Liver (tissue), 9 donors: ENCODE results near the gene TIE1. TPM values are rescaled to one million over a fixed set of nuclear protein-coding genes. Genes with fewer than 3 reads are reported as not detected.

ENCODE experiments used
- DNase-seq: peaks from one replicate; pipeline ENCODE4 v3.0.0-alpha.2; 2017; ENCODE audit warnings: low spot score
- H3K27ac ChIP-seq, 2 donors: one replicate each; pipeline ENCODE4 v1.7.0; 2013; ENCODE audit warnings: inconsistent platforms in 2 of 2, low read length in 2 of 2, control low read depth in 1 of 2, low read depth in 1 of 2, mild to moderate bottlenecking in 1 of 2
- H3K27me3 ChIP-seq, 4 donors: one replicate each; pipeline versions ENCODE4 v1.6.1 to v1.7.0; 2013; ENCODE audit warnings: low read length in 3 of 4, inconsistent platforms in 1 of 4, mild to moderate bottlenecking in 1 of 4, moderate library complexity in 1 of 4; ENCODE audit not compliant: control insufficient read depth in 4 of 4, insufficient read depth in 4 of 4
- H3K36me3 ChIP-seq, 4 donors: one replicate each; pipeline versions ENCODE4 v1.6.1 to v1.7.0; 2013; ENCODE audit warnings: low read length in 3 of 4, mild to moderate bottlenecking in 3 of 4, low read depth in 1 of 4, moderate library complexity in 1 of 4; ENCODE audit not compliant: control insufficient read depth in 4 of 4, insufficient read depth in 3 of 4
- H3K4me1 ChIP-seq, 4 donors: one replicate each; pipeline versions ENCODE4 v1.6.1 to v1.7.0; 2013; ENCODE audit warnings: low read length in 3 of 4, mild to moderate bottlenecking in 3 of 4, moderate library complexity in 1 of 4; ENCODE audit not compliant: control insufficient read depth in 4 of 4, insufficient read depth in 4 of 4
- H3K4me3 ChIP-seq, 3 donors: one replicate each; pipeline versions ENCODE4 v1.6.1 to v1.7.0; 2013; ENCODE audit warnings: low read length in 3 of 3, control low read depth in 1 of 3, low read depth in 1 of 3, mild to moderate bottlenecking in 1 of 3
- H3K9ac ChIP-seq, 2 donors: one replicate each; pipeline ENCODE4 v1.7.0; 2013; ENCODE audit warnings: low read length in 2 of 2, mild to moderate bottlenecking in 2 of 2, moderate library complexity in 2 of 2, control low read depth in 1 of 2, low read depth in 1 of 2
- H3K9me3 ChIP-seq, 4 donors: one replicate each; pipeline versions ENCODE4 v1.6.1 to v1.7.0; 2013; ENCODE audit warnings: low read length in 3 of 4; ENCODE audit not compliant: control insufficient read depth in 4 of 4
- CTCF ChIP-seq: fragments of 150-350 bp; IDR thresholded peaks from 2 replicates; pipeline ENCODE4 v1.5.1; 2017; ENCODE audit warnings: improper control_type of control experiment, low read depth, low read length; ENCODE audit not compliant: missing input control
- EGR1 ChIP-seq, 2 donors: IDR thresholded peaks; 2 replicates each; pipeline ENCODE4 v1.6.1; 2016 to 2018; ENCODE audit warnings: antibody characterized with exemption in 2 of 2, low read depth in 2 of 2
- FOXA1 ChIP-seq: IDR thresholded peaks from 2 replicates; pipeline ENCODE4 v1.6.1; 2016; ENCODE audit warnings: antibody characterized with exemption
- FOXA2 ChIP-seq: IDR thresholded peaks from 2 replicates; pipeline ENCODE4 v1.6.1; 2016; ENCODE audit warnings: antibody characterized with exemption
- GABPA ChIP-seq, 2 donors: IDR thresholded peaks in 1 of 2; conservative IDR thresholded peaks in 1 of 2; 2 replicates each; pipeline ENCODE4 v1.6.1; 2016; ENCODE audit warnings: antibody characterized with exemption in 2 of 2, mild to moderate bottlenecking in 1 of 2, moderate library complexity in 1 of 2
- HNF4A ChIP-seq, 2 donors: conservative IDR thresholded peaks; 2 replicates each; pipeline ENCODE4 v1.6.1; 2016; ENCODE audit warnings: antibody characterized with exemption in 2 of 2, mild to moderate bottlenecking in 2 of 2
- JUND ChIP-seq, 2 donors: IDR thresholded peaks; 2 replicates each; pipeline ENCODE4 v1.6.1; 2016; ENCODE audit warnings: antibody characterized with exemption in 2 of 2
- NR2F2 ChIP-seq: IDR thresholded peaks from 2 replicates; pipeline ENCODE4 v1.6.1; 2016; ENCODE audit warnings: antibody characterized with exemption
- RAD21 ChIP-seq, 2 donors: IDR thresholded peaks; 2 replicates each; pipeline ENCODE4 v1.6.1; 2016; ENCODE audit warnings: antibody characterized with exemption in 2 of 2, mild to moderate bottlenecking in 2 of 2
- RXRA ChIP-seq, 2 donors: IDR thresholded peaks; 2 replicates each; pipeline ENCODE4 v1.6.1; 2017 to 2018; ENCODE audit warnings: antibody characterized with exemption in 2 of 2, mild to moderate bottlenecking in 1 of 2
- SP1 ChIP-seq: IDR thresholded peaks from 2 replicates; pipeline ENCODE4 v1.6.1; 2018; ENCODE audit warnings: antibody characterized with exemption, mild to moderate bottlenecking
- TAF1 ChIP-seq: conservative IDR thresholded peaks from 2 replicates; pipeline ENCODE4 v1.6.1; 2016; ENCODE audit warnings: antibody characterized with exemption, mild to moderate bottlenecking
- YY1 ChIP-seq: IDR thresholded peaks from 2 replicates; pipeline ENCODE4 v1.6.1; 2016; ENCODE audit warnings: antibody characterized with exemption, mild to moderate bottlenecking
- ZBTB33 ChIP-seq: IDR thresholded peaks from 2 replicates; pipeline ENCODE4 v1.6.1; 2016; ENCODE audit warnings: antibody characterized with exemption
- WGBS: extraction: QIAGEN DNeasy Blood & Tissue Kit; methylation state at CpG from one replicate; pipeline ENCODE4 v1.1.7; 2013; 5-methylcytosine and 5-hydroxymethylcytosine counted together
- polyA plus RNA-seq, 2 donors: library from polyadenylated mRNA; stranded (reverse) in 1 of 2; unstranded in 1 of 2; fragments of 200-250 nt in 1 of 2; fragments of >200 nt in 1 of 2; fragmentation: Nextera tagmentation in 1 of 2; extraction: Ambion mirVana in 1 of 2; gene quantifications; one replicate each; pipeline versions ENCODE4 v1.2.1 to v1.2.3, GENCODE V29; 2013 to 2015
- total RNA-seq, 2 donors: library from RNA; depleted of rRNA; stranded (reverse); fragments of >200 nt; gene quantifications; one replicate each; pipeline ENCODE4 v1.2.3, GENCODE V29; 2014
- TF ChIP-seq, protein P1 (sequence below): IDR thresholded peaks from 2 replicates; pipeline ENCODE4 v1.6.1; 2016; ENCODE audit warnings: antibody characterized with exemption
- TF ChIP-seq, protein P2 (sequence below): IDR thresholded peaks from 2 replicates; pipeline ENCODE4 v1.6.1; 2016; ENCODE audit warnings: antibody characterized with exemption
- TF ChIP-seq, protein P3 (sequence below): IDR thresholded peaks from 2 replicates; pipeline ENCODE4 v1.6.1; 2016; ENCODE audit warnings: antibody characterized with exemption, mild to moderate bottlenecking
- donor health status: healthy.
- donor health status: healthy.
- donor health status: healthy.
- donor health status: healthy.
- donor health status: healthy.

The TIE1 gene
- total and polyA plus RNA-seq, 4 donors: 3.6 to 17.6 (median 8.9) TPM

GRCh38 chr1:43367026-43367903 is 66.5 kb downstream of the TIE1 start:
- WGBS: 3% methylated on average over 48 of the region's 48 CpGs
- DNase-seq: peak; percentile 81
- Histone ChIP-seq H3K9ac (peak overlapping the region; percentile 47 to 64), H3K27me3 (no peaks in the 10 kb centered on the region), H3K4me1 (peaks cover 7 to 22% (median 16%) of the 10 kb centered on the region in 4 donors), H3K27ac (peak overlapping the region; percentile 86 to 89), H3K9me3 (no peaks in the 10 kb centered on the region), H3K36me3 (peaks cover 2 to 24% (median 17%) of the 10 kb centered on the region in 4 donors), H3K4me3 (peak overlapping the region; percentile 52 to 73 (median 71))
- TF ChIP-seq RXRA (IDR thresholded peaks at IDR 0.05) (no peak), EGR1 (IDR thresholded peaks at IDR 0.05; ENCODE audit: low read depth in 2 of 2) (no peak), NR2F2 (no peak), ZBTB33 (no peak), TAF1 (no peak), RAD21 (IDR thresholded peaks at IDR 0.05) (no peak), SP1 (no peak), YY1 (no peak), GABPA (IDR thresholded peaks at IDR 0.05 in 1 of 2, conservative IDR thresholded peaks at IDR 0.05 in 1 of 2) (no peak), HNF4A (conservative IDR thresholded peaks at IDR 0.05) (no peak), FOXA1 (no peak), CTCF (no peak), FOXA2 (no peak), JUND (IDR thresholded peaks at IDR 0.05) (no peak)
- TF ChIP-seq, protein P1, sequence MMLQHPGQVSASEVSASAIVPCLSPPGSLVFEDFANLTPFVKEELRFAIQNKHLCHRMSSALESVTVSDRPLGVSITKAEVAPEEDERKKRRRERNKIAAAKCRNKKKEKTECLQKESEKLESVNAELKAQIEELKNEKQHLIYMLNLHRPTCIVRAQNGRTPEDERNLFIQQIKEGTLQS: no peak
- TF ChIP-seq, protein P2, sequence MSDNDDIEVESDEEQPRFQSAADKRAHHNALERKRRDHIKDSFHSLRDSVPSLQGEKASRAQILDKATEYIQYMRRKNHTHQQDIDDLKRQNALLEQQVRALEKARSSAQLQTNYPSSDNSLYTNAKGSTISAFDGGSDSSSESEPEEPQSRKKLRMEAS: no peak
- TF ChIP-seq, protein P3, sequence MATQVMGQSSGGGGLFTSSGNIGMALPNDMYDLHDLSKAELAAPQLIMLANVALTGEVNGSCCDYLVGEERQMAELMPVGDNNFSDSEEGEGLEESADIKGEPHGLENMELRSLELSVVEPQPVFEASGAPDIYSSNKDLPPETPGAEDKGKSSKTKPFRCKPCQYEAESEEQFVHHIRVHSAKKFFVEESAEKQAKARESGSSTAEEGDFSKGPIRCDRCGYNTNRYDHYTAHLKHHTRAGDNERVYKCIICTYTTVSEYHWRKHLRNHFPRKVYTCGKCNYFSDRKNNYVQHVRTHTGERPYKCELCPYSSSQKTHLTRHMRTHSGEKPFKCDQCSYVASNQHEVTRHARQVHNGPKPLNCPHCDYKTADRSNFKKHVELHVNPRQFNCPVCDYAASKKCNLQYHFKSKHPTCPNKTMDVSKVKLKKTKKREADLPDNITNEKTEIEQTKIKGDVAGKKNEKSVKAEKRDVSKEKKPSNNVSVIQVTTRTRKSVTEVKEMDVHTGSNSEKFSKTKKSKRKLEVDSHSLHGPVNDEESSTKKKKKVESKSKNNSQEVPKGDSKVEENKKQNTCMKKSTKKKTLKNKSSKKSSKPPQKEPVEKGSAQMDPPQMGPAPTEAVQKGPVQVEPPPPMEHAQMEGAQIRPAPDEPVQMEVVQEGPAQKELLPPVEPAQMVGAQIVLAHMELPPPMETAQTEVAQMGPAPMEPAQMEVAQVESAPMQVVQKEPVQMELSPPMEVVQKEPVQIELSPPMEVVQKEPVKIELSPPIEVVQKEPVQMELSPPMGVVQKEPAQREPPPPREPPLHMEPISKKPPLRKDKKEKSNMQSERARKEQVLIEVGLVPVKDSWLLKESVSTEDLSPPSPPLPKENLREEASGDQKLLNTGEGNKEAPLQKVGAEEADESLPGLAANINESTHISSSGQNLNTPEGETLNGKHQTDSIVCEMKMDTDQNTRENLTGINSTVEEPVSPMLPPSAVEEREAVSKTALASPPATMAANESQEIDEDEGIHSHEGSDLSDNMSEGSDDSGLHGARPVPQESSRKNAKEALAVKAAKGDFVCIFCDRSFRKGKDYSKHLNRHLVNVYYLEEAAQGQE: no peak
